Dermis blood vessel endothelial cell (primary cell): Measurements from ENCODE around the gene FXYD6. TPM values are rescaled to one million over a fixed set of nuclear protein-coding genes. Genes with fewer than 3 reads are reported as not detected.
"Not testable (repeated sequence)": the region's sequence is repeated elsewhere in the genome, so short reads cannot be mapped to it uniquely, and the experiment has no call there.

Experiments used
- DNase-seq: peaks from one replicate; pipeline ENCODE4 v3.0.0; 2010
- total RNA-seq: library from RNA; depleted of rRNA; stranded (reverse); fragments of >200 nt; gene quantifications from 2 replicates; pipeline ENCODE4 v1.2.3, GENCODE V29; 2014

The FXYD6 gene
- total RNA-seq, result 1.1 and 1.7 TPM in 2 replicates

DNA sequence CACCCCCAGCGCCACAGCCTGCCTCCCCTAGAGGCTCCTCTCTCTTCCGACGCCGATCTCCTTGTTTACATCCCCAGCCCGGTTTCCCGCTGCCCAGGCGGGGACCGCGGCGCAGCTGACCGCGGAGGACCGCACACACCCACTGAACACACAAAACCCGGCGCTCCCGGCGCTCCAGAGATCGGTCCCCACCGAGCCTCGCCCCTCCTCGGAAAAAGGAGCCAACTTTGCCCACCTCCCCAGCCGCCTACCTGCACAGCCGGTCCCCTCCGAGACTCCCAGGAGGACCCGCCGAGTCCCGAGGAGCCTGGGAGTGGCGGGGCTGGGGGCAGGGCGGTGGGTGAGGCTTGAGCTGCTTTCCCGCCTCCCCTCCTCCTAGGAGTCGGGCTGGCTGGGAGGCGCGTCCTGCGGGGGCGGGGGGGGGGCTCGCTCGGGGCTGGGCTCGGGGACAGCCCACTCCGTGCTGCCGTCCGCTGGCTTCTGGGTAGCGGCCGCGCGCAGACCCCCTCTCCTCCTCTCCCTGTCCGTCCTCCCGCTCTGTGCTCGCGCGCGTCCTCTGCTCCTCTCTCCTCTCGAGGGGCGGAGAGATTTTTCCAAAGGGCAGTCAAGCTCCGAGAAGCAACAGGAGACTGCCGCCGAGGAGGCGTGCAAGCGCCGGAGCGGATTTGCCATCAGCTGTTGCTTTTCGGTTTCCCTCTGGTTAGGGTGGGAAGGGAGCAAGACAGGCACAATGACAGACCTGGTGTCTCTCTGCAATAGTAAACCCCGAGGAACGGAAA is at the start of gene FXYD6:
Gene FXYD6, minus strand, starts transcription at position 318 of the 779 bp plus-strand sequence. CDS start 33,882 bp downstream, outside the sequence.
- DNase-seq, result no peak

- DNase-seq, result not testable (repeated sequence)
Measured at GRCh38 chr11:117926166-117926565, 49.7 kb upstream of the FXYD6 start.

DNA sequence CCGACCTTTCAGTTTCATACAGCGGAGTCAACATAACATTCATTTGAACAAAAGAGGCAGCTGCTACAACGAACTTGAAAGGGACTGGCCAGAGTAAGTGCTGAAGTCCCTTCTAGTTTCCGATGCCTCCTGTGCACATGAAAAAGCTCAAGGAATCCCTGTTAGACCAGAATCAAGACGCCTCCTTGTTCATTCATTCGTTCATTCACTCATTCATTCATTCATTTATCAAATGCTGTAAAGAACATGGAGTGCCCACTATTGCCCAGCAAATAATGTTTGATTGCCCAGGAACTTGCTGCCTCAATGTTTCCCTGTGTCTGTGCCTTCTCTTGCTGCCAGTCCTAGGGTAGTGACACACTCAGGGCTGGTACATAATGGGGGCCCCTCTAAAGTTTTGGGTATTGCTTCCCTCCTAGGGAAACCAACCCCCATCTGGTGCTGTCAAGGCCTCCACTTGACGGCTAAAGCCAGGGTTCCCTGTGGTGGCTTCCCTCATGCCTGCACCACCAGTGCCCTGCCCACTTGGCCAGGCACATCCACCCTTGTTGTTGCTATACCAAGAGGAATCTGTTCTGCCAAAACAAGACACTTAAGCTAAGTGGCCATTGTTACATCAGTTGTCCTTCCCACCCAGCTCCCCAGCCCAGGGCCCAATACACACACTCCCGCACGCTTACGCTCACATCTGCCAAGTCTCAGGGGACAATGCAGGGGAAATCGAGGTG is 48.9 kb upstream of the FXYD6 start:
- no peak for DNase-seq

- no peak for DNase-seq
Measured at GRCh38 chr11:117924631-117925170, 48.2 kb upstream of the FXYD6 start.

DNA sequence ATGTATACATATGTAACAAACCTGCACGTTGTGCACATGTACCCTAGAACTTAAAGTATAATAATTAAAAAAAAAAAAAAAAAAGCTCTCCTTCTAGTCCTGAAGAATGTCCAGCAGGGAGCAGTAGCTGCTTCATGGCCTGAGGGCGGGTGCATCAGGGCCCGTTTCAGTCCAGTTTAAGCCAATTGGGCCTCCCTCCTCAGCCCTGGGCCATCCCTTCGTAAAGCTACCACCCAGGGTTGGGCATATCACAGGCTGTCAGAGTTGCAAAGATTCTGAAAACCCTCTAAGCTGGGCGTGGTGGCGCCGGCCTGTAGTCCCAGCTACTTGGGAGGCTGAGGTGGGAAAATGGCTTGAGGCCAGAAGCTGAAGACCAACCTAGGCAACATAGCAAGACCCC is 47.3 kb upstream of the FXYD6 start:
- no peak for DNase-seq

DNA sequence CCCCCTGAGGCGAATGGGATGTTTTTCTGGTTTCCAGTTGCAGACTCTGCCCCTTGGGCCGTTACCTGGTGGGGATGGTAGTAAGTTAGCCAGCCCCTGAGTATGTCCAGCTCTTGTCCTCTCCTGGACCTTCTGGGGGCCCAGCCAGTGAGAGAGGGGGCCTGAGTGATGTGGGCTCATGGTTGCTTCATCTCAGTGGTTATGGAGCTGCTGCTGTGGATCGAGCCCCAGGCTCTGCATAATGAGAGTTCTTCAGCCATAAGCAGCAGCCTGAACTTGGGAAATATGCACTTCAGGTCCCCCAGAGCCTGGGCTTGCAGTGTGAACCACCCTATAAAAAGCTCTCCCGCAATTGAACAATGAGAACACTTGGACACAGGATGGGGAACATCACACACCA is 46.8 kb upstream of the FXYD6 start:
- no peak for DNase-seq

DNA sequence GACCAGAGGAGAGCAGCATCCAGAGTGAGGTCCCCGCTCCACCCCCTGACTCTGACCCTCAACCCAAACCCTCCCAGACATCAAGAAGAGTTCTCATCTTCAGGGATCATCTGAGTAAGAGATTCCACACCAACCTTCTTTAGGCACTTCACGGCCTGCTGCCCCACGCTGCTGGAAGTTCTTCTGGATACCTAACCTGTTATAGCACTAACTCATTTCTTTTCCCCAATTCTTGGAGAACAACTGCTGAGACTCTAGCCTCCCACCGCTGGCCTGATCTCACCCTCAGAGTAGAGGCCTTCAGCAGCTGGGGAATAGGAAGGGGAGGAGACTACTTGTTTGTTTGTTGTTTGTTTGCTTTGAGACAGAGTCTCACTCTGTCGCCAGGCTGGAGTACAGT is 45.4 kb upstream of the FXYD6 start:
- no peak for DNase-seq

DNA sequence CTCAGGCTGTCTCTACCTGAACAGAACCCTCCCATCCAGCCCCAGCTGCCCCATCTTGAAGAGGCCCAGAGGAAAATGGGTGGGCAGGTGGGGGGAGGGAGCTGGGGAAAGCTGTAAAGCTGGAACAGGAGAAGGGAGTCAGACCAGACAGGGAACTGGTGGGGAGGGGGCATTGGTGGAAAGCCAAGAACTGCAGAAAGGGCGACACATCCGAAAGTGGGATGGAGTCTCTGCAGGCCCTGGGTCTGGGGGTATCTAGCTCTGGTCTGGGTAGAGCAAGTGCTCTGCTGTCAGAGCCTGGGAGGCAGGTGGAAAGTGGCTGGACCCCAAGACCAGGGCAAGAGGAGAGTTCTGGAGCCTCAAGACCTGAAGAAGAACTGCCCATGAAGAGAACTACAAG is 45.0 kb upstream of the FXYD6 start:
- no peak for DNase-seq

GRCh38 chr11:117919781-117920221 is 43.3 kb upstream of the FXYD6 start:
- no peak for DNase-seq

DNA sequence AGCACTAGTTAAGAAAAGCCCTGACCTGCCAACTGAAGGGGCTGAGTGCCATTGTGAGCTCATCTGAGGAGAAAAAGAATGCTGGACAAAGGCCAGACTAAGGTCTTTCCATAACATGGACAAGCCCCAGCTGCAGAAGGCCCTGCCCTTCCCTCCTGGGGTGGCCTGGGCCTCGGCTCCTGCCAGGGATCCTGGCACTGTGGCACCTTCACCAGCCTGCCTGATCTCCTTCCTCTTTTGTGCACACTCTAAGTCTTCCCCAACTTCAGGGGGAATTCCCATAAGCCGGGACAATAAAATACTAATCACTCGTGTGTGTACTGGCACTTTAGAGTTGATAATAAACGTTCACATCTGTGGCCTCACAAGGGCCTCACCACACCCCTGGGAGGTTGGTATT is 42.9 kb upstream of the FXYD6 start:
- DNase-seq, result no peak

- no peak for DNase-seq
Measured at GRCh38 chr11:117918366-117919255, 42.2 kb upstream of the FXYD6 start.

GRCh38 chr11:117917591-117918151 is 41.2 kb upstream of the FXYD6 start:
- no peak for DNase-seq

- DNase-seq, result no peak
Measured at GRCh38 chr11:117916956-117917355, 40.5 kb upstream of the FXYD6 start.

DNA sequence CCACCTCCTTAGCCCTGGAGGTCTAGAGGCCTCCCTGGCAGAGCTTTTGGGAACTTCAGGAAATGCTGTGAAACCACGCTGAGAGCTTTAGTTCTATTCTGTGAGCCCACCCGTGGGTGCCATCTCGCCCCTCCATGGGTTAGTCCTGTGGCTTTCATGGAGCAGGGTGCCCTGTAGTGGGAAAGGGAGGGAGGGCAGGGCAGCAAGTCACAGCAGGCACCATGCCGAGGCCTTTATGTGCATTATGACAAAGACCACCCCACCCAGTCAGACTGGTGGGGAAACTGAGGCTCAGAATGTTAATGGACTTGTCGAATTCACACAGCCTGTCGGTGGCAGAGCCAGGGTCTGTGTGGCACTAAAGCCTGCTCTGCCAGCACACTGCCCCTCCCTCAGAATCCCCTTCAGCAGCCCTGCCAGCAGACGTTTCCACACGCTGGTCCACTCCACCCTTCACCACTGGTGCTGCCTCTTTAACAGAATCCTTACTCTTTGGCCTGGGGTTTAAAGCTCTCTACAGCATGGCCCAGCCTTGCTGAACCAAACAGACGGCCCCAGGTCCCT is 39.3 kb upstream of the FXYD6 start:
- no peak for DNase-seq

DNA sequence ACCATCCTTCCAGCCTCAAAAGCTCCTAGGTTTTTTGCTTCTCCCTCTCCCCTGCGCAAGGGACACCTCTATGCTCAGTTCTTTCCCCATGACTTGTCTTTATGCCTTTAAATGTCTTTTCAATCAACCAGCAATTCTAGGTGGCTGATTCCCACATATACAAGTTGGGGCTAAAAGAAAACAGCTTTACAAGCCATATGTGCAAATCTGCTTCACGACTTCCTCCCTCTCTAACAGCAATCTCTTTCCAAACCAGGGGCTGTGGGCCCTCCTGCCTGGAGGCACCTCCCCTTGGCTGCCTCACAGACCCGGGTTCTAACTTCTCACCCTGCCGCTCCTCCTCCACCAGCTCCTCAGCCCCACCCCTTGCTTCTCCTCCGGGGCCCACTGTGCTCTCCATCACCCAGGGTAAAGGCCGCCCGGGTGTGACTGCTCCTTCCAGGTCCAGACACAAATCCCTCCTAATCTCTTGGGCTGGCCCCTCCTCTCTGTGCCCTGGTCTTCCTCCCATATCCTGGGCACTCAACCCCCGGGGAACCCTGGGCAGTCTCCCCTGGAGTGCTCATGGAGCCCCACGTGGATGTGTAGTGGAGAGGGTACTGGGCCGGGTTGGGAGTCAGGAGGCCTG is 38.6 kb upstream of the FXYD6 start:
- no peak for DNase-seq

- DNase-seq, result no peak
Measured at GRCh38 chr11:117914398-117914761, 37.9 kb upstream of the FXYD6 start.

- no peak for DNase-seq
Measured at GRCh38 chr11:117913736-117914397, 37.4 kb upstream of the FXYD6 start.

DNA sequence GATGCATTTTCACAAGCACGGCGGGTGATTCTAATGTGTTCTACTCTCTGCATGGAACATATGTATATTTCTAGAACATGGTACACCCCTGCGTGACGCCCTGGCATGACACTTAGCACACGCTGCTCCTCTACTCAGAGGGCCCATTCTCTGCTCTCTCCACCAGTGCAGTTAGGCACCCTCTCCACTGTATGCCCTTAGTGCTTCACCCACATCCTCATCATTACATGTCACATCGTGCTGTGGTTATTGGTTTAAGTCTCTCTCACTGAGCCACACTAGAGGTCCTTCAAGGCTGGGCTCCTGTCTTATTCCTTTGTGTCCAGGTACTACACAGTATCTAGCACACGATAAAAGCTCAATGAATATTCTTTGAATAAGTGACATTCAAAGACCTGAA is 36.0 kb upstream of the FXYD6 start:
- no peak for DNase-seq

DNA sequence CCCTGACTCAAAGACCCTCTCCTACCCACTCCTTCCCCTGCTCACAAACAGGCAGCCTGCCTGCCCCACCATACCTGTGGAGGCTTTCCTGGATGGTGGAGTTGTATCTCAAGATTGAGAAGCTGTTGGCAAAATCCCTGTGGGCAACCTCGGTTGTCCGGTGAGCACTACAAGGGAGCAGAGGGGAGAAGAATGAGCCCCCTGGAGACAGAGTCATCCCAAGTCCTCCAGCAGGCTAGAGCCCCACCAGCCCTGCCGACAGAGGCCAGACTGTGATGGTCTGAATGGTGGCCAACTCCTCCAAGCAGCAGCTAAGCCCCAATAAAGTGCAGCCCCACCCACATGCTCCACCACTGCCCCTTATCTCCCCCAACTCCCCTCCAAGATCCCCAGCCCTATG is 35.2 kb upstream of the FXYD6 start:
- DNase-seq, result no peak

GRCh38 chr11:117910941-117911655 is 34.6 kb upstream of the FXYD6 start:
- DNase-seq, result no peak
